Colon (tissue), 2 donors: ENCODE data around the gene KIF26B.
"Not testable (repeated sequence)": the region's sequence is repeated elsewhere in the genome, so short reads cannot be mapped to it uniquely, and the experiment has no call there.

Source experiments
- FAIRE-seq: peaks from 2 replicates; lab custom pipeline; 2012; peaks lifted over from hg19 to GRCh38; lab: Jason Lieb, UNC
- donor health status: control.
- donor health status: control.

The KIF26B gene

GRCh38 chr1:245388687-245389086, 233.9 kb downstream of the KIF26B start:
- FAIRE-seq: no peak

GRCh38 chr1:245389873-245390272, 235.1 kb downstream of the KIF26B start:
- FAIRE-seq: no peak

DNA sequence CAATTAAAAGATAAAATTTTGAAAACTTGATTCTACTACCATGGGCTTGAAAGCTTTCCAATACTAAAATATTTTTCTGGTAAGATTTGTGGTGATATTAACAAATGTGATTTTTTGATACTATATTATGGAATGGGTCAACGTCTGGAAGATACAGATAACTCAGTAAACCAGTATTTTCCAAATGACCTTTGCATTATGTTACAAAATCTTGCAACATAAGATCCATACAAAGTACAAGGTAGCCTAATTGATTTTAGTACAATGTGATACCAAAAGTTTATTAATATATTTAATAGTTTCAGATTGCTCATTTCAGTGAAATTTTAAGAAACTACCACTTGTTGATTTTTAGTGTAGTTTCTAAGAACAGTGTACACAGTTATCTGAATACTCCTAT, 236.2 kb downstream of the KIF26B start:
- FAIRE-seq: no peak

DNA sequence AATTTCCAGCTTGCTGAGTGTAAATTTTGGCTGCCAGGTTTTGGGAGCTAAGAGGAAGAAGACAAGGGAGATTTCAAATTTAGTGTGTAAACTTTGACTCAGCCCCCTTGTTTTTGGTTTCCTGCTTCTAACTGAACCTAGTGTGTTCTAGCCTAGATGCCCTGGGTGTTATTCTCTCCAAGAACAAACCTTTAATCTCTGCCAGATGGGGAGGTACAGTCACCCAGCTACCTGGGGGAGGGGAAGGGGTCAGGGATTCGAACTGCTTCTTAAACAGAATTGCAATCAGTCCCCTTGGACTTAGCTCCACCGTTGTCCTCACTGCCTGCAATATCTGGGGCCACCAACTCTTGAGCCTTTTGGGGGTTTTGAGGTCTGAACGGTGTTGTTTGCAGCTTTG, 238.9 kb downstream of the KIF26B start:
- no peak for FAIRE-seq

GRCh38 chr1:245395680-245396079, 240.9 kb downstream of the KIF26B start:
- FAIRE-seq: no peak

DNA sequence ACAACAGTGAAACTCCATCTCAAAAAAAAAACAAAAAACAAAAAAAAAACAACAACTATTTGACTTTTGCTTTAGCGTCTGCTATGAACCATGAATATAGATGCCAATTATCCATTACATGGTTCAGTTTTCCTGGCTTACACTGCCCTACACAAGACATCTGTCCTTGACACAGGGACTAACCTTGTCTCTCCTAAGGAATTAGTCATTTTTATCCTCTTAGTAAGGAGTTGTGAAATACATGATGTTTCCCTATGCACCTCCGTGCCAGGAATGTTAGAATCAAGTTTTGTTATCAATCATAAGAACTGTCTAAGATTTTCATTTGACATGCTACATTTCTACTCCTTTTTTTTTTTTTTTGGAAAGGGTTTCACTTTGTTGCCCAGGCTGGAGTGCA, 241.8 kb downstream of the KIF26B start:
- FAIRE-seq: no peak

GRCh38 chr1:245397771-245398170, 243.0 kb downstream of the KIF26B start:
- FAIRE-seq: no peak

DNA sequence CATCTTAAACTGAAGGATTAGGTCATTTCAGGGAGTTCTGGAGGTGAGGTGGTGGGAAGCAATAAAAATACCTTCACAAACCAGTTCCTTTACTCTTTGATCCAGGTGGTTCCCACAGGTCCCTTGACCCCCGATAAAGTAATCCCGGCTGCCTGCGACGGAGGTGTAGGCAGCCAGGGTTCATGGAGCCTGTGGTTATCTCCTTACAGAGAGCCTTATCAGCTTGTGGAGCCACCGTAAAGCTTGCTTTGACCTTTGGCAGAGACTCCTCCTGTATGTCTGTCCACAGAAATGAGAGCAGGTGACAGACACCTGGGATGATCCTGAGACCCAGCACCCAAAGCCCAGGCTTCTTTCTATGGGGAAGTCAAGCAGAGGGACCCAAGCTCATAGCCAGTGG, 243.4 kb downstream of the KIF26B start:
- FAIRE-seq: no peak

DNA sequence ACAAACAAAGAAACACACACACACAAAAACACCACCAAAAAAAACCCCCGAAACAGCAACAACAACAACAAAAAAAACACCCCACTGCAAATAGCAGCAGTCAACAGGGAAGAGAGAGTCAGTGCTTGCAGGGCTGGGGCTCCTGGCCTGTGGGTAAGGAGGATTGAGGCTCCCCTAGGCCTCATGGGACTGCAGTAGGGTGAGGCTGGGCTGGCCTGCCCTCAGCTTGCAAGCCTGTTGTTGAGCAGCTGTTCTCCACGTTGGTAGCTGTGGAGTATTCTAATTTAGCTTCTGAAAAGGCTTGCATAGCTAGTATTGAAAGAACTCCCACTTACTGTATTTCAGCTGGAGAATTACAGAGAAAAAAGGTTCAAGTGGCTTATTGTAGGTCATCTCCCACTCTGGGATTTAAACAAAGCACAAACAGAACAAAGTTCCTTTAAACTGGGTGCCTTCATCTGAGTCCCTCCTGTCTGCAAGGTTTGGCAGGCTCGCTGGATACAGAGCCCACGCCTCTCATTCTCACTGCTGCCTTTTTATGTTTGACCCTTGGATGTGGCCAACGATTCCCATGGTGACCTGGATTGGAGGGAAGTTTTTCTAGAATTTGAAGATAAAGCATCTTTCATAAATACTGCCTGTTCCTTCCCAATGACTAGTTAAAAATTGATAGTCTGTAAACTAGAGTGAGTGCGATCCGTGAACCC, 247.2 kb downstream of the KIF26B start:
- FAIRE-seq: no peak

- FAIRE-seq: not testable (repeated sequence)
Measured at GRCh38 chr1:245402998-245403397, 248.2 kb downstream of the KIF26B start.

- FAIRE-seq: no peak
Measured at GRCh38 chr1:245404527-245404926, 249.7 kb downstream of the KIF26B start.

DNA sequence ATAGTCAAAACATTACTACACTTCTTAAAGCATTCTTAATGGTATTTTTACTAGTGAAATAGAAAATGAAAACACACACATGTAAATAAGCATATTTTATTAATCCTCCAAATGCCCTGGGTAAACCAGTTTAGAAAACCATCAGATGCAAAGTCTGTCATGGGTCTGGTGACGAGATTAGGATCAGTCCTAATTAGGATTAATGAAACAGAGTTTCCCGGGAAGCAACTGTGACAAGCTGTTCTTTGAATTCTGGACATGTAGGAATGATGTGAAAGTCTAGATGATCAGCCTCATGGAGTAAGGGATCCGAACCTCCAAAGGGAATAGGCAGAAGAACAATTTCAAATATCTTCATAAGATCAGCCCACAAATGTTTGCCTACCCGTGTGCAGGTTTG, 250.2 kb downstream of the KIF26B start:
- no peak for FAIRE-seq

DNA sequence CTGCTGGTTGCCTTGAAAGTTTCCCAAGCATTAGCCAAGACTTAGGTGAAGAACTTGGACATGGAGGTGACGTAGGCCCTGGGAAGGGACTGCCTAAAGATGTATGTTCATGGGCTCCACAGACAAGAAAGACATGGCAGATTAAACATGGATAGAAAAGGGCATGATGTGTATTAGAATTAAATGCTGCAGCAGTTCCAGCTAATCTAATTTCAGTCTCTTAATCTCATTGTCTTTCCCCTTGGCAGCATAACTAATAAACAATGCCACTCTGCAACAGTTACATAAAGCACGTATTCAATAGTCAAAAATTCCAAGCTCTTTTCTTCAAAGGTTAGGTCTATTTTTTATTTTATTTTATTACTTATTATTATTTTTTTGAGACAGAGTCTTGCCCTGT, 251.6 kb downstream of the KIF26B start:
- FAIRE-seq: no peak

GRCh38 chr1:245407983-245408382, 253.2 kb downstream of the KIF26B start:
- no peak for FAIRE-seq

GRCh38 chr1:245409341-245410195, 254.8 kb downstream of the KIF26B start:
- FAIRE-seq: no peak

DNA sequence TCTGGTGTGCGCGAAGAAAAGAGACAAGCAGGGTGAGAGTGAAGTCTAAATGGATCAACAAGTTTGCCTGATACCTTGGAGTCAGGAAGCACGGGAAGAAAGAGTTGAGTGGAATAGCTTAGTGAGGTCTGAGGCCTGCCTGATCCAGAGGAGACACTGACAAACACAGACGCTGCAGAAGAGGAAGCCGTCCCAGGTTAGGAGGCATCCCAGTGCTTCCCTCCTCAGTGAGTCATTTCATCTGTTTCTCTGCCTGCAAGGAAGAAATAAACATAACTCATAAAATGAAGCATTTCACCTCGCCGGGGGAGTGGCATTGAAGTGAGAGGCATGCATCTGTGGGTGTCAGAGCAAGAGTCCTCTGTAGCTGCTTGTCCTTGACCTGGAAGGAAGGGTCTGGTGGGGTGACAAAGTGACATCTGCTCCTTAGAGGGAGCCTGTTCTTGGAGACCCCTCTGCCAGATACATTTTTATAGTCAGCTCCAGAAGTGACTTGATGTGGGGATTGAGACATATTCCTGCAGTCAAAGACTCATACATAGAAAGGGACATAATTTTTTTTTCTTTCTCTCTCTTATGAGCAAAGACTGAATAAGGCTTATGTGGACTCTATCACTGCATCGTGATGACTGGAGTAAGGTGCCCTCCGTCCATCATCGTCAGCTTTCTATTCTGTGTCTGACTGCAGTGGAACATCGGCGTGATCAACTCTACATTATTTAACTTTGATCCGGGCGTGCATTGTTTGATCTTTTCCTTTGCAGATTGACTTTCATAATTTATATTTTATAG, 256.7 kb downstream of the KIF26B start:
- no peak for FAIRE-seq

GRCh38 chr1:245412306-245412705, 257.5 kb downstream of the KIF26B start:
- no peak for FAIRE-seq

DNA sequence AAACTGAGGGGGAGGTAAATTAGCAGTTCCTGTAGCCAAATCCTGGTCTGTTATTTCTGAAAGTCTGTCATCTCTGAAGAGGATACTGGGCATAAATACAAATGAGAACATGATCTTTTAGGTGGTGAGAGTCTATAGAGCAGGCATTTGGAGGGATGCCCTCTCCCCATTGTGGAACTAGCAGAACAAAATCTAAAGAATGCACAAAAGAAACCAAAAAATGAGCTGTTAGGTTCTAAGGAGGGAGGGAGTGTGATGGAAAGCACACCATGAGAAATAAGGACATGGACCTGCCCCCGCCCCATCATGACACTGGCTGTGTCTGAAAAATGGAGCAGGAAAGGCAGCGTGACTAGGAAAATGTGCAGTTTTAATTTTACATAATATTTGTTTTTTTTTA, 262.0 kb downstream of the KIF26B start:
- no peak for FAIRE-seq

DNA sequence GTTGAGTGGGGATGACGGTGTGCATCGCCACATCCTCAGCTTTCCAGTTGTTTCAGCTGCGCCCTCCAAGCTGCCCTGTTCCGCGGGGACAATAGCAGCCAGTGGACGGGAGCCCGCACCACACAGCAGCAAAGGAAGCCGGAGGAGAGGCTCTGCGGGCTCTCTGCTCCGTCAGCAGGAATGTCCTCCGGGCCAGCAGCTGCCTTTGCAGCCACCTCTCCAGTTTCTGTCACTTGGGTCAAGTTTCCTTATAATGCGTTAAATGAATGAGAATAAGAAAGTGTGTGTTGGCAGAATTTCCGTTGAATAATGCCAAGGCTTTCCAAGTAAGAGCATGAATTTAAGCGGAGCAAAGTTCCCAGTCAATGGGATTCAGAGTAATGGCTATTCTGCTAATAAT, 263.3 kb downstream of the KIF26B start:
- no peak for FAIRE-seq

DNA sequence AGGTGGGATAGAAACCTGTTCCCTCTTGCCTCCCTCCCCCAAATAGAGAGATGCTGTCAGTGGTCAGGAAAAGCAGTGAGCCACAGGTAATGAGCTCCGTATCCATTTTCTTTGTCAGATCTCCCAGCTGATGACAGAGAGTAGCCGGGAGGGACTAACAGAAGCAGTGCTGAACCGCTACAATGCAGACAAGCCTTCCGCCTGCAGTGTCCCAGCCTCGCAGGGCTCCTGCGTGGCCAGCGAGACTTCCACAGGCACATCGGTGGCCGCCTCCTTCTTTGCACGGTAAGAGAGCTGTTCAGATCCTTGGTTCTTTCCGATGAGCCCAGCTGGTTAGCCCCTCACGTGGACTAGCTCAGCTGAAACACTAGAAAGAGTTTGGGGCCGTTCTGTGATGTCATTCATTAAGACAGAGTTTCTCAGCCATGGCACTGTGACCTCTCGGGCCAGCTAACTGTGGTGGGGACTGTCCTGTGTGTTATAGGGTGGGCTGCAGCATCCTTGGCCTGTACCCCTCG, 264.7 kb downstream of the KIF26B start:
- FAIRE-seq: no peak

- FAIRE-seq: no peak
Measured at GRCh38 chr1:245419989-245420388, 265.2 kb downstream of the KIF26B start.

DNA sequence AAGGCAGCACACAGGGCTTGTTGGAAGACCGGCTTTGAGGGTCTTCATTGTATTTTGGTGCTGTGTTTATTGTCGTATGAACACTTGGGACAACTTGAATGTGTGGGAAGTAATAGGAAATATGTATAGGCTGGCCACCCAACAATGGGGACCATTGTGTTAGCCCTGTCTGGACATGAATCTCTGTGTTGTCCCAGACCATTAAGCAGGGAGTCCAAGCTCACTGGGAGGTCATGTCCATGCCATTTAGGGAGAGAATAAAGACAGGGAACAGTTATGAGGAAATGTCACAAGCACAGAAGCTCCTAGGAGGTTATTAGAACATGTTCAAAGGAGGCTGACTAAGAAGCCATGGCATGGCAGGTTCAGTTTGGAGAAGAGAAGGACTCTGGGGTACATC, 266.1 kb downstream of the KIF26B start:
- FAIRE-seq: no peak

DNA sequence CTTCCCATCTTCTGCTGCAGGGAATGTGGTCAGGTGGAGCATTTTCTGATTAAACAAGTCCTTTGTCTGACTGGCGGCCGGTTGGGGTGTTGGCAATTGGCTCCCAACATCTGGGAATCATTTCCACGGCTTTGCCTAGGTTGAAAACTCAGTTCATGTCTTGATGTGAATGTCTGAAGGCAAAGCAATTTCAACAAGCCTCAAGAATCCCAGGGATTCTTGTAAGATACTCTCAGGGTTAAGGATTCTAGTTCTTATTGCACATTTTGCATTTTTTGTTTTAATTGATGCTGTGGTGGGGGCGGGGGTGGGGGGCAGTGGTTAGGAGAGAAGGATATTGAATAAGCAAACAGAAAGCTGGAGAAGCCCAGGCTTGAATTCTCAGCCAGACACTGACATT, 273.9 kb downstream of the KIF26B start:
- no peak for FAIRE-seq
